ENCODE measurements around the gene CUEDC1. TPM values are rescaled to one million over a fixed set of nuclear protein-coding genes. Genes with fewer than 3 reads are reported as not detected.

The CUEDC1 gene
- total RNA-seq, 1 donor from 2014 or later, result 24.6 TPM

DNA sequence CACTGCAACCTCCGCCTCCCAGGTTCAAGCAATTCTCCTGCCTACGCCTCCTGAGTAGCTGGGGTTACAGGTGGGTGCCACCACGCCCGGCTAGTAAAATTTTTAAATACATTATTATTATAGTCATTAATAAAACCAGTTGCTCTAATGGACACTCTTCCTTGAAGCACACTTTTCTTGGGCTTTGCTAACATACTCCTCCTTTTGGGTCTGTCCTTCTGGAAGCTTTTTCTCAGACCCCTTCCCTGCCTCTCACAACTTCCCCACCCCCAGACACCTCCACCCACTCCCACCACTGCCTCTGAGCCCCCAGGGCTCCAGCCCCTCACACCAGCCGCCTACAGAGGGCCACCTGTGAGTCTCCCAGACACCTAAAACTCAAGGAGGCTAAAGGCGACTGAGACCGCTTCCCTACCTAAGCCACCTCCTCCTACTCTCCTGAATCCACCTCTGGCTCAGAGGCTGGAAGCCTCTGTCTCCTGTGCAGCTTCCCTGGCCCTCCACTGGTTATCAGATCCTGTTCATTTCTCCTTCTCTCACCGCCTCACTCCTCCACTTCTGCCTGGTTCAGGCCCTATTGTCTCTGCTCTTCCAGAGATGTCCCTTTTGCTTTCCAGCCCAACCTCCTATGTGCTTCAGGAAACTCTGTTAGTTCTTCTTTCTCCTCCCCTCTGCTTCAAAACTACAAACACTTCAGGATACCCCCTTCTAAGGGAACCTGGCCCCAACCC is 2.1 kb upstream of the CUEDC1 start:
- TF ChIP-seq, protein P1, sequence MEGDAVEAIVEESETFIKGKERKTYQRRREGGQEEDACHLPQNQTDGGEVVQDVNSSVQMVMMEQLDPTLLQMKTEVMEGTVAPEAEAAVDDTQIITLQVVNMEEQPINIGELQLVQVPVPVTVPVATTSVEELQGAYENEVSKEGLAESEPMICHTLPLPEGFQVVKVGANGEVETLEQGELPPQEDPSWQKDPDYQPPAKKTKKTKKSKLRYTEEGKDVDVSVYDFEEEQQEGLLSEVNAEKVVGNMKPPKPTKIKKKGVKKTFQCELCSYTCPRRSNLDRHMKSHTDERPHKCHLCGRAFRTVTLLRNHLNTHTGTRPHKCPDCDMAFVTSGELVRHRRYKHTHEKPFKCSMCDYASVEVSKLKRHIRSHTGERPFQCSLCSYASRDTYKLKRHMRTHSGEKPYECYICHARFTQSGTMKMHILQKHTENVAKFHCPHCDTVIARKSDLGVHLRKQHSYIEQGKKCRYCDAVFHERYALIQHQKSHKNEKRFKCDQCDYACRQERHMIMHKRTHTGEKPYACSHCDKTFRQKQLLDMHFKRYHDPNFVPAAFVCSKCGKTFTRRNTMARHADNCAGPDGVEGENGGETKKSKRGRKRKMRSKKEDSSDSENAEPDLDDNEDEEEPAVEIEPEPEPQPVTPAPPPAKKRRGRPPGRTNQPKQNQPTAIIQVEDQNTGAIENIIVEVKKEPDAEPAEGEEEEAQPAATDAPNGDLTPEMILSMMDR (IDR thresholded peaks at IDR 0.05; ENCODE audit: insufficient read depth, low read length, poor library complexity, severe bottlenecking), result no peak

DNA sequence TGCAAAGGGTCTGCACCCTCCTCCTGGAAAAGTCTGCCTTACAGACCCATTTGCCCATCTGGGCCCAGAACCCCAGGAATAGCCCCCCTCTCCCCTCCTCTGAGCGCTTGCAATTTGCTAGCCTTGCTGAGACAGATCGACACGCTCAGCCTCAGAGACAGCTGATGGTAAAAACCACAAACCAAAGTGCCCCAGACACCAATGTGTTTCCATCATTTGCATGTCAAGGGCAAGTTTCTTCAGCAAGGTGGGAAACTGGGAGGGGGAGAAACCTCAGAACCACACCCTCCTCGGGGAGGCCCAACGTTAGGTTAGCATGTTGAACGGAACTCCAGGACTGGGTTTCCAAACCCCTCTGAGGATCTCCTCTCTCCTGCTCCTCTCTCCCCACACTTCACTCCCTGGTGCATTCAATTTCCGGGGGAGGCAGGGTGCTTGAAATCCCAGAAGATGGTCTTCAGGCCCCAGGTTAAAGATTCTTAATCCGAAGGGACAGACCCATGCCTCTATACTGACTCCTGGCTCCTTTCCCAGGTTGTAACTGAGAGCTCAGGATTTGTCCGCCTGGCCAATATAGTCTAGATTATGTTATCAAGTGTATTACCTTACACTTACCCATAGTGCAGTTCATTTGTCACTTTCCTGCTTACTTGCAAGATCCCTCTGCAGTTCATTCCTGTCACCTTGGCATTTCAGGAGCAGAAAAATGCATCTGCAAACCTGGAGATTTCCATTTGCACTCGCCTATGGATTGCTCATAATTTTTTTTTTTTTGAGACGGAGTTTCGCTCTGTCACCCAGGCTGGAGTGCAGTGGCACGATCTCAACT is 1.3 kb upstream of the CUEDC1 start:
- no peaks in the 10 kb centered on the region for H3K27me3 ChIP-seq (ENCODE audit: control insufficient read depth, insufficient read depth, low read length)
- TF ChIP-seq, protein P1 (IDR thresholded peaks at IDR 0.05; ENCODE audit: insufficient read depth, low read length, poor library complexity, severe bottlenecking), result no peak
- no peaks in the 10 kb centered on the region for H3K36me3 ChIP-seq (ENCODE audit: control insufficient read depth, insufficient read depth, low read length)
- H3K4me3 ChIP-seq (ENCODE audit: low read depth, low read length), result no peak overlapping the region
- no peak for DNase-seq (ENCODE audit: low read depth)

More for the DNA sequence above, 2.1 kb upstream of the CUEDC1 start:
- Histone ChIP-seq H3K27me3 (ENCODE audit: control insufficient read depth, insufficient read depth, low read length) (no peaks in the 10 kb centered on the region), H3K4me3 (ENCODE audit: low read depth, low read length) (no peak overlapping the region), H3K36me3 (ENCODE audit: control insufficient read depth, insufficient read depth, low read length) (no peaks in the 10 kb centered on the region)
- no peak for DNase-seq (ENCODE audit: low read depth)

DNA sequence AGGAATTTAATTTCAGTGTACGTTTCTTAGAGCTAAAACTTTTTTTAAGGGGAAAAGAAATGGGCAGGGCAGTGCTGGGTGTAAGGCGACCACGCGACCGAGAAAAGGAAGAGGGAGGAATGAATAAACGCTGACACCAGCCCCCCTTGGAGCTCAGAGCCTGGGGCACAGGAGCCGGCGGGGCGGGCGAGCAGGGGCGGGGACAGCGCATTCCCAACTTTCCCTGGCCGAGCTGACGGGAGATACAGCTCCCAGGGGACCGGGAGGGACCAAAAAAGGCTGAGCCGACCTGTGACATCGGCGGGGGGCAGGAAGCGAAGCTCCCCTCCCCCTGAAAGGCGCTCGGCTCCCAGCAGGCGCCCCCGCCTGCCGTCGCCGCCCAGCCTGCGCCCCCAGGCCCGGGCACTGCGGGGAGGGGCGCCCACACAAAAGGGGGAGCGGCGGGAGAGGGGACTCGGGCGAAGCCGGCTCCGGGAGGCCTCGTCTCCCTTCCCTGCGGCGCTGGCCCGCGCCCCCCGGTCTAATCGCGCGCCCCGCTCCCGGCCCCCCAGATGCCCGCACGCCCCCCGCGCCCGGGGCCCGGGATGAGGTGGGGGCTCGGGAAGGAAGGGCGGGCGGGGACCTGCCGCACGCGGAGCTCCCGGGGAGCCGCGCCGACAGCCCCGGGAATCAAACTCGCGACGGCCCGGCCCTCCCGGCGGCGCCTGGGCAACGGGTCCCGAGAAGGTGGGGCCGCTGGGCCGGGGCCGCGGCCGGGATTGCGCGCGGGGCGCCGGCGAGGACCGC is 622 bp downstream of the CUEDC1 start:
- Histone ChIP-seq H3K27me3 (ENCODE audit: control insufficient read depth, insufficient read depth, low read length) (no peaks in the 10 kb centered on the region), H3K36me3 (ENCODE audit: control insufficient read depth, insufficient read depth, low read length) (no peaks in the 10 kb centered on the region), H3K4me3 (ENCODE audit: low read depth, low read length) (peak overlapping the region; percentile 74)
- no peak for DNase-seq (ENCODE audit: low read depth)
- TF ChIP-seq, protein P1 (IDR thresholded peaks at IDR 0.05; ENCODE audit: insufficient read depth, low read length, poor library complexity, severe bottlenecking), result no peak

DNA sequence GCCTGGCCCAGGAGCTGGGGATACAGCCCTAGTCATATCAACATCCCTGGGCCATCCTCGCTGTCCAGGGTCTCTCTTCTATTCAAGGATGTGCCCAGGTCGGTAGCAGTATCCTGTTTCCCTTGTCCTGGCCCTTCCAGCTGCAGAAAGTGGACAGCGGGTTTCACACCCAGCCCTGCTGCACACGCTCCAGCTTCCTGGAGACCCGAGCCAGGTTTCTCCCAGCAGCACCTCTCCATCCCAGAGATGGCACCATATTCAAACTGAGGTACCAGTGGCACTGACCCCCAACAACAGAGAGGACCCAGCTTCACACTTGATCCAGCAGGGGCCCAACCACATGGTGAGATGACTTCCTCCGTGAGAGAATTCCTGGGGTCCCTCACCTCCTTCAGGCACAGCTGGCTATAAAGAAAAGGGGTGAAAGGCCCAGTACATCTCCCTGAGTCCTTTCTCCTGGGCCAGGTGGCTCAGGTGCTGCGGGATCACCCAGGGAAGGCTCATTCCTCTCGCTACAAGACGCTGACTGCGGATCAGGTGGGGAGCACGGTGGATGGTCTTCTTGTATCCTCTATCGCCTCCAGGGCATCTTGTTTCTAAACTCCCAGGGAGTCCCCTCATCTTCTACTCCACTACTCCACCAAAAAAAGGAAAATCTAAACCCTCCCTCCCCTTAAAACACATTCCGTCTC is 1.4 kb downstream of the CUEDC1 start:
- DNase-seq (ENCODE audit: low read depth), result no peak
- no peaks in the 10 kb centered on the region for H3K36me3 ChIP-seq (ENCODE audit: control insufficient read depth, insufficient read depth, low read length)
- peak overlapping the region; percentile 74 for H3K4me3 ChIP-seq (ENCODE audit: low read depth, low read length)
- H3K27me3 ChIP-seq (ENCODE audit: control insufficient read depth, insufficient read depth, low read length), result no peaks in the 10 kb centered on the region
- TF ChIP-seq, protein P1 (IDR thresholded peaks at IDR 0.05; ENCODE audit: insufficient read depth, low read length, poor library complexity, severe bottlenecking), result no peak

DNA sequence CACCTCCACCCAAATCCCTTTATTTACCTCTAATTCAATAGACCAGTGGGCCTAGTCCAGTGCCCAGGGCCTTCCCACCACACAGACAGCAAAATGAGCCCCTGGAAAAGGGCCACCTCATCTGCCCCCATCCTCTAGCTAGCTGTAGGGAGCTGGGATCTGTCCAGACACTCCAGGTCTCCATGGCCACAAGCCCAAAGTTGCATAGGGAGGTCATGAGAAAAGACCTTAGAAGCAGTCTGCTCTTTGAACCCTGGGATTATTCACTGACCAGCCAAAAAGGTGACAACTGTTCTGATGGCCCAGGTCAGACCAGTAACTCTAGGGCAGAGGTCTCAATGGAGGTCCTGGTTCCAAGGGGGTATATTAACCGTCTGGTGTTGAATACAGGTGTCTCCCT is 2.0 kb downstream of the CUEDC1 start:
- Histone ChIP-seq H3K27me3 (ENCODE audit: control insufficient read depth, insufficient read depth, low read length) (no peaks in the 10 kb centered on the region), H3K36me3 (ENCODE audit: control insufficient read depth, insufficient read depth, low read length) (no peaks in the 10 kb centered on the region), H3K4me3 (ENCODE audit: low read depth, low read length) (no peak overlapping the region)
- TF ChIP-seq, protein P1 (IDR thresholded peaks at IDR 0.05; ENCODE audit: insufficient read depth, low read length, poor library complexity, severe bottlenecking), result no peak
- DNase-seq (ENCODE audit: low read depth), result no peak

Data from kidney epithelial cell (primary cell).